ENCODE data around the gene ZNF407. TPM values are rescaled to one million over a fixed set of nuclear protein-coding genes. Genes with fewer than 3 reads are reported as not detected.

The ZNF407 gene
- total RNA-seq, 1 donor from 2014 or later: 7.0 TPM

DNA sequence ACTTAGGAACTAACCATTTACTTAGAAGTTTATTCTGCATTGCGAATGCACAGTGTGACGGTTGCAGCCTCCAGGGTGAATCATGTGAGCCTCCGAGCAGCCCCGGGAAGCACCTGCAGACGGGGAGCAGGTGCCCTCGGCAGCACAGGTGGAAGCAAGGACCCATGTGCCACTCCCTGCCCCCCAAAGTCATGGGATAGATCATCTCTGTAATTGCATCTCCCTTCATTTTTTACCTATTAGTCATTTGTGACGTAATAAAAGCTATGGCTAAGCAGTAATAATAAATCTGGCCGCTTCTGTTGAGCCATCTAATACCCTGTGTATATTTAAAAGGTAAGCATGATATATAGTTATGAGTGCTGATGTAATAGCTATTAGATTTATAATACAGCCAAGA, 514.1 kb downstream of the ZNF407 start:
- DNase-seq (ENCODE audit: low read depth): no peak

DNA sequence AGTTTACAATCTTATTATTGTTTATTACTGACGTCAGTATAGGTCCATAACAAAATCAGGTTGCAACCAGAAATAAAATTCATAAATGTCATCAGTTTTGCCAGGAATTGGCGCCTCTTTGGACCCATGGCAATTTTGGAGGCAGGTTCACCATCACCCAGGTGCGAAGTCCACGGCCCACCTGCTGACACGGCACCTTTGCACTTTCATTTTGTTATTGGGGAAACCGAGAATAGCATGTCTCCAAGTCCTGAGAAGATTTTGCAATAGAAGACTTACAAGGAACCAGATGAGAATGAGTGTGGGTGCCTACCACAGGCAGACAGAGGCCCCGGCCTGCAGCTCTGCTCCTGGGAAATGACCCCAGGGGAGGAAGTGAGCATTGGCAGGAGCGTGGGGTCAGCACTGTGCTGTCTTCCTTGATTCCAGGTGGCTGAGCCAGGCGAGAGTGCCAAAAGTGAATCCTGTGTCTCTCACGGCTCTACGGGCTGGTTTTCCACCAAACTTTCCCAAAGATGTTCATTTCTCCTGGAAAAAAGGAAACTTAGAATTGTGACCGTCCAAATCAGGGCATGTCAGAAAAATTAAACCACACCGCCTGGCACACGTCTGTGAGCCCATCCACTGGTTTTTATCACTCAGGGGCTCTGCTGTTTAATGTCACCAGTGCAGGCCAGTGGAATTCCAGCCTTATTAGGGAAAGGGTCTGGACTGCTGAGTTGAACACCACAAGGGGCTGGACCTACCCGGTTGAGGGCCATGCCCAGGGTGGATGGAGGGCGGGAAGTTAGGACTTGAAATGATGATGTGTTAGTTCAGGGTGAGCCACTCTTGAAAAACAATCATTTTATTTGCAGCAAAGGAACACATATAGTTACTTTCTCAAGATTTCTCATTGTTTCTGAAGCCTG, 514.8 kb downstream of the ZNF407 start:
- no peak for DNase-seq (ENCODE audit: low read depth)

DNA sequence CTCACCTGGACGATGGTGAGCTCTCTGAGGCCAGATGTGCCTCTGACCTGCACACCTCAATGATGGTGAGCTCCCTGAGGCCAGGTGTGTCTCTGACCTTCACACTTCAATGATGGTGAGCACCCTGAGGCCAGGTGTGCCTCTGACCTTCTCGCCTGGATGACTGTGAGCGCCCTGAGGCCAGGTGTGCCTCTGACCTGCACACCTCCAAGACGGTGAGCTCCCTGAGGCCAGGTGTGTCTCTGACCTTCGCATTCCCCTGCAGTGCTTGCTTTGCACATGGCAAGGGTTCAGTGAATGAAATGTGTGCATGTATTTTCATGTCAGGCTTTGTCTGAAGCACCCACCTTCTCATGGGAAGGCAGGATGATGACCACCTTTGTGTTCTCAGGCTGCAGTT, 515.8 kb downstream of the ZNF407 start:
- no peak for DNase-seq (ENCODE audit: low read depth)

DNA sequence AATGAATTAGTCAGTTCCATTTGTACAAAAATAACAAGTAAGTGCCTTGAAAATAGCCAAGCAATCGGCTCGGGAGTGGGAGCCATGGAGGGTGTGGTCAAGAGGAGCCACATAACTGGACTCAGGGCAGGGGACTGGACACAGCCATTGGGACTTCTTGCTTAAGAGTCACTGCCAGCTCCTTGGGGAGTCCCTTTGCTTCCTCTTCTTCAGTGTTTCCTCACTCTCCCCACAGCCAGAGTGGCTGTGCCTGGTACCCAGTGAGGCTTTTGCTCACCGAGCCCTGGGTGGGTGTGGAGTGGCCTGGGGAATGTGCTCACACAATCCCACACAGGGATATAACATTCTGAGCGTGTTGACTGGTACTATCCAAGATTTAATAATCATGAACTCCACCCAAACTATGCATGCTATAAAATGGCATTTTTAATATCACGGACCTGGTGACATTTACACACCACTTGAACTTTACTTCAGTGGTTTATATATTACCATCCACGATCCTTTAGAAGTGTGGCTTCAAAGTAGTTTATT, 516.6 kb downstream of the ZNF407 start:
- no peak for DNase-seq (ENCODE audit: low read depth)

Other genes with a start within 250 kb of the ZNF407 start
- not detected in 2 replicates for gene DIPK1C, start 140.6 kb upstream of the ZNF407 start, total RNA-seq
- 58.0 and 66.5 TPM in 2 replicates for gene CNDP2, start 101.5 kb upstream of the ZNF407 start, total RNA-seq
- not detected in 2 replicates for gene CNDP1, start 63.4 kb upstream of the ZNF407 start, total RNA-seq

All from myocyte (in vitro differentiated cells).